K562 (cell line): ENCODE measurements around the gene CERS6. TPM values are rescaled to one million over a fixed set of nuclear protein-coding genes. Genes with fewer than 3 reads are reported as not detected.

Source experiments
- ATAC-seq: fragments of 200-7000 bp; cut with Tn5 transposase; 3 replicates; pipeline ENCODE4 v1.9.1; 2020; ENCODE audit warnings: moderate library complexity
- BruUV-seq: library from RNA; stranded (reverse); fragments of 400-500 nt; replicated peaks from 2 replicates; lab custom pipeline; 2021; lab: Mats Ljungman, UMichigan
- CTCF ChIA-PET: fragments of 300-600 bp; formaldehyde crosslinking; extraction: SDS; loops from one replicate; lab custom pipeline; 2021; ENCODE audit warnings: low intra/inter-chr PET ratio; lab: Yijun Ruan, JAX
- POLR2A ChIA-PET: fragments of 300-600, 350-650 bp; sonication (Branson Sonifier 250); formaldehyde crosslinking; extraction: SDS; loops from one replicate; lab custom pipeline; 2021; ENCODE audit warnings: antibody characterized with exemption, inconsistent platforms; lab: Yijun Ruan, JAX
- DNase-seq, 4 experiments: peaks; one replicate each; pipeline versions ENCODE4 v3.0.0 to v3.0.0-alpha.2; 2011 to 2018; ENCODE audit warnings: low spot score in 3 of 4, mixed read lengths in 3 of 4; ENCODE audit errors: extremely low read depth in 1 of 4
- FAIRE-seq: peaks from 2 replicates; lab custom pipeline; 2011; peaks lifted over from hg19 to GRCh38; lab: Jason Lieb, UNC
- H2AFZ ChIP-seq: 2 replicates; pipeline ENCODE4 v1.6.0; 2011; ENCODE audit warnings: low read depth, low read length, control low read depth, inconsistent platforms
- H3K27ac ChIP-seq: fragments of 200-600 bp; 3 replicates; pipeline ENCODE4 v1.8.0; 2011; ENCODE audit warnings: low read depth, mild to moderate bottlenecking, control low read depth, inconsistent platforms, low read length, moderate library complexity, mixed read lengths; ENCODE audit errors: extremely low read depth
- H3K27me3 ChIP-seq, 2 experiments: fragments of 300-600 bp in 1 of 2; 2 replicates in 1 of 2; 3 replicates in 1 of 2; pipeline versions ENCODE4 v1.6.0 to v1.8.0; 2011; ENCODE audit warnings: inconsistent platforms in 2 of 2, low read length in 2 of 2, mild to moderate bottlenecking in 1 of 2, mixed read lengths in 1 of 2, moderate library complexity in 1 of 2; ENCODE audit not compliant: control insufficient read depth in 2 of 2, insufficient read depth in 2 of 2
- H3K36me3 ChIP-seq: fragments of 300-600 bp; 3 replicates; pipeline ENCODE4 v1.8.0; 2011; ENCODE audit warnings: mild to moderate bottlenecking, low read length, inconsistent platforms; ENCODE audit not compliant: control insufficient read depth, insufficient read depth
- H3K4me1 ChIP-seq, 2 experiments: fragments of 200-600 bp in 1 of 2; replicated peaks in 1 of 2; 2 replicates in 1 of 2; 3 replicates in 1 of 2; pipeline versions ENCODE4 v1.5.1 to v1.8.0; 2011; ENCODE audit warnings: inconsistent platforms in 2 of 2, low read length in 2 of 2, mild to moderate bottlenecking in 1 of 2, mixed read lengths in 1 of 2, moderate library complexity in 1 of 2; ENCODE audit not compliant: control insufficient read depth in 2 of 2, insufficient read depth in 2 of 2
- H3K4me2 ChIP-seq: 2 replicates; pipeline ENCODE4 v1.6.1; 2011; ENCODE audit warnings: low read length, control low read depth, inconsistent platforms, mixed read lengths; ENCODE audit not compliant: insufficient read depth
- H3K4me3 ChIP-seq: fragments of 200-600 bp; sonication (generic), shearing (Covaris generic); 2 replicates; pipeline ENCODE4 v1.5.1; 2016; ENCODE audit warnings: control low read depth, inconsistent platforms
- H3K79me2 ChIP-seq: fragments of 200-600 bp; 3 replicates; pipeline ENCODE4 v1.8.0; 2011; ENCODE audit warnings: low read length, inconsistent platforms; ENCODE audit not compliant: control insufficient read depth, insufficient read depth
- H3K9ac ChIP-seq, 2 experiments: 2 replicates each; pipeline versions ENCODE4 v1.6.0 to v1.6.1; 2011; ENCODE audit warnings: low read depth in 2 of 2, low read length in 2 of 2, control low read depth in 1 of 2, inconsistent platforms in 1 of 2, mild to moderate bottlenecking in 1 of 2, mixed read lengths in 1 of 2; ENCODE audit not compliant: insufficient read depth in 1 of 2
- H3K9me1 ChIP-seq: one replicate; pipeline ENCODE4 v1.6.0; 2011; ENCODE audit warnings: inconsistent platforms, mild to moderate bottlenecking, low read length, moderate library complexity; ENCODE audit not compliant: control insufficient read depth, insufficient read depth
- H3K9me3 ChIP-seq: replicated peaks from 2 replicates; pipeline ENCODE4 v1.5.1; 2011; ENCODE audit warnings: low read depth, low read length, inconsistent platforms; ENCODE audit not compliant: control insufficient read depth, insufficient read depth
- H4K20me1 ChIP-seq: replicated peaks from 2 replicates; pipeline ENCODE4 v1.6.1; 2011; ENCODE audit warnings: low read length, inconsistent platforms, mixed read lengths; ENCODE audit not compliant: control insufficient read depth, insufficient read depth
- ELF4 ChIP-seq: fragments of 450-650 bp; formaldehyde crosslinking; IDR thresholded peaks from 2 replicates; pipeline ENCODE4 v1.4.0; 2022; ENCODE audit warnings: missing genetic modification characterization
- MCM5 ChIP-seq: fragments of 450-650 bp; IDR thresholded peaks from 2 replicates; pipeline ENCODE4 v1.6.1; 2016; ENCODE audit warnings: low read depth
- NR0B1 ChIP-seq: fragments of 450-650 bp; IDR thresholded peaks from one replicate; pipeline ENCODE4 v1.6.1; 2018; ENCODE audit warnings: mild to moderate bottlenecking, moderate library complexity; ENCODE audit not compliant: partially characterized antibody
- PKNOX1 ChIP-seq: fragments of 450-650 bp; IDR thresholded peaks from 2 replicates; pipeline ENCODE4 v1.6.1; 2016
- POLR2G ChIP-seq: fragments of 200-400 bp; formaldehyde crosslinking; IDR thresholded peaks from 2 replicates; pipeline ENCODE4 v1.6.1; 2017; ENCODE audit warnings: low read depth, mild to moderate bottlenecking, antibody characterized with exemption, low read length, moderate library complexity
- RBM17 ChIP-seq: fragments of 200-400 bp; formaldehyde crosslinking; IDR thresholded peaks from 2 replicates; pipeline ENCODE4 v1.6.1; 2017; ENCODE audit warnings: low read depth, mild to moderate bottlenecking, low read length, borderline replicate concordance
- SNRNP70 ChIP-seq: fragments of 200-400 bp; formaldehyde crosslinking; optimal IDR thresholded peaks from 2 replicates; pipeline ENCODE3; 2017; ENCODE audit warnings: low read depth, low read length
- SPI1 ChIP-seq: IDR thresholded peaks from 2 replicates; pipeline ENCODE4 v1.6.1; 2011; ENCODE audit warnings: low read depth, low read length, control low read depth, borderline replicate concordance
- STAG1 ChIP-seq: sonication (generic); formaldehyde crosslinking; IDR thresholded peaks from 2 replicates; pipeline ENCODE4 v1.5.0; 2020; ENCODE audit warnings: missing genetic modification reagents, borderline replicate concordance
- UBTF ChIP-seq, 2 experiments: IDR thresholded peaks; 2 replicates each; pipeline ENCODE4 v1.6.1; 2012; ENCODE audit warnings: improper control_type of control experiment in 2 of 2, low read depth in 2 of 2, low read length in 2 of 2, borderline replicate concordance in 1 of 2
- ZC3H8 ChIP-seq: fragments of 450-650 bp; IDR thresholded peaks from 2 replicates; pipeline ENCODE4 v1.6.1; 2017
- ZNF41 ChIP-seq: fragments of 250-450 bp; sonication (Bioruptor Pico); conservative IDR thresholded peaks from 2 replicates; pipeline ENCODE4 v1.4.0; 2020; ENCODE audit warnings: mild to moderate bottlenecking
- WGBS: fragments of 100-300 bp; shearing (Covaris generic); methylation state at CpG from one replicate; pipeline ENCODE4 v1.1.6; 2016; ENCODE audit warnings: low coverage, mixed read lengths; ENCODE audit not compliant: insufficient coverage; ENCODE audit errors: missing lambda C conversion rate; 5-methylcytosine and 5-hydroxymethylcytosine counted together
- in situ Hi-C: fragments of 300-500 bp; cut with MboI; formaldehyde crosslinking; loops from 4 replicates; pipeline ENCODE4 v1.15.0; 2018; ENCODE audit warnings: inconsistent platforms, mixed read lengths
- intact Hi-C: fragments of 100-400 bp; cut with micrococcal nuclease; formaldehyde crosslinking; loops from 2 replicates; pipeline ENCODE4 v1.14.2; 2022
- polyA plus RNA-seq, 8 experiments: library from polyadenylated mRNA; depleted of rRNA in 4 of 8; stranded (reverse) in 5 of 8; unstranded in 3 of 8; fragments of >200 nt; fragmentation: Nextera tagmentation in 2 of 8; fragmentation: Illumina TruSeq in 1 of 8; extraction: Ambion mirVana in 2 of 8; extraction: Trizol in 1 of 8; gene quantifications; 2 replicates each; pipeline versions ENCODE4 v1.2.1 to v1.2.3, GENCODE V29; 2011 to 2014; ENCODE audit warnings: inconsistent platforms in 1 of 8, missing spikeins in 1 of 8
- total RNA-seq, 7 experiments: library from RNA; depleted of rRNA in 6 of 7; stranded (reverse); fragments of >200 nt in 6 of 7; fragmentation: Illumina TruSeq in 2 of 7; extraction: Trizol in 2 of 7; gene quantifications; 2 replicates each; pipeline versions ENCODE4 v1.2.1 to v1.2.3, GENCODE V29; 2011 to 2021; ENCODE audit warnings: low replicate concordance in 1 of 7

CERS6 gene
- total and polyA plus RNA-seq, 9 of the 15 experiments (the other 6 are each of a cell fraction or from before 2014, with no cell fraction given) = 1.6 to 13.6 (median 11.4) TPM

DNA sequence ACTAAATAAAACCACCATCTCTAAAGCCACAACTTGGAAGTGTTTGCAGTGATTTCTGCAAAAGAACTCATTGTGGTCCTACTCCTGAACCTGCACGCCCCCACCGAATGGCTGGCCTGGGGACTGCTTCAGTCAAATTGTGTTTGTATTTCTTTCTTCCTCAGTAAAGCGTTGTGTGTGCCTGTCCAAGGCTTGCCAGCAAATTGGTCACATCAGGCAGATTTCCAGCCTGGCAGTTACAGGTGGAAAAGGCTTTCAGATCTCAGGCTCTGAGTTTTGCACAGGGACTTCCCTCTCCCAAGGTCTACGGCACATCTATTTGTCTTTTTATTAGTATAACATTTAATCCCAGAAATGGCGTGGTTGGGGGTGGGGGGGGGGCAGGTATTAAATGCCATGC, 292.4 kb downstream of the CERS6 start (continued):
- TF ChIP-seq ZC3H8 (no peak), NR0B1 (no peak)

GRCh38 chr2:168749297-168749696, 293.2 kb downstream of the CERS6 start:
- Histone ChIP-seq H3K4me1 (peaks cover 0 to 17% of the 10 kb centered on the region in 2 experiments; a peak in 4 of 5 replicates), H3K36me3 (no peaks in the 10 kb centered on the region; the same call in 2 of the 3 replicates), H3K9me3 (no peaks in the 10 kb centered on the region), H3K79me2 (no peaks in the 10 kb centered on the region), H3K4me2 (no peak overlapping the region), H3K9ac (no peak overlapping the region; a peak in 1 of 4 replicates), H4K20me1 (no peaks in the 10 kb centered on the region), H3K27ac (no peak overlapping the region), H3K27me3 (no peaks in the 10 kb centered on the region), H3K4me3 (no peak overlapping the region), H2AFZ (no peak overlapping the region), H3K9me1 (no peaks in the 10 kb centered on the region)
- intact Hi-C loops (no loop called here), in situ Hi-C loops (no loop called here)
- BruUV-seq = no TSS peak
- CTCF ChIA-PET = no interaction called here
- ATAC-seq (peak; percentile 39), FAIRE-seq (no peak), DNase-seq (no peak)
- 52% methylated on average over 3 of the region's 6 CpGs for WGBS
- TF ChIP-seq MCM5 (no peak), ZNF41 (CRISPR knock-in tag) (no peak), SPI1 (no peak), ELF4 (no peak), PKNOX1 (no peak), STAG1 (CRISPR knock-in tag) (no peak), POLR2G (no peak), UBTF (IDR thresholded peaks at IDR 0.05; ENCODE audit: borderline replicate concordance in 1 of 2, low read depth in 2 of 2, low read length in 2 of 2) (no peak), RBM17 (no peak), SNRNP70 (no peak)
- POLR2A ChIA-PET = no interaction called here
